ENCODE measurements around the gene RHAG.

DNA sequence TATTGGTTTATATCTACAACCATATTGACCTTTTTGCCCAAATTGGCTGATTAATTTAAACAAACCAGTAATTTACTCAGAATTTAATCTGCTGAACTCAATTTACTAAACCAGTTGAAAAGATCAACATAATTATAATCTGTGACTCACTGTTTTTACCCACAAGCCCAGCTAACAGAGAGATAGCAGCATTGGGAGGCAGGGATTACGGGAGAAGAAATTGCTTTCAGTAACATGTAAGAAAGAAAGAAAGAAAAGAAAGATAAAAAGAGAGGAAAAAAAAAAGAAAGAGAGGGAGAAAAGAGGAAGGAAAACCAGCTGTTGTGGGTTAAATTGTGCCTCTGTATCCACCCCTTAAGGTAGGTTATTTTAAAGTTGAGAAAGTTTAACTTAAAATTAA lies 13.3 kb upstream of the RHAG start:
- TF ChIP-seq, protein P1, sequence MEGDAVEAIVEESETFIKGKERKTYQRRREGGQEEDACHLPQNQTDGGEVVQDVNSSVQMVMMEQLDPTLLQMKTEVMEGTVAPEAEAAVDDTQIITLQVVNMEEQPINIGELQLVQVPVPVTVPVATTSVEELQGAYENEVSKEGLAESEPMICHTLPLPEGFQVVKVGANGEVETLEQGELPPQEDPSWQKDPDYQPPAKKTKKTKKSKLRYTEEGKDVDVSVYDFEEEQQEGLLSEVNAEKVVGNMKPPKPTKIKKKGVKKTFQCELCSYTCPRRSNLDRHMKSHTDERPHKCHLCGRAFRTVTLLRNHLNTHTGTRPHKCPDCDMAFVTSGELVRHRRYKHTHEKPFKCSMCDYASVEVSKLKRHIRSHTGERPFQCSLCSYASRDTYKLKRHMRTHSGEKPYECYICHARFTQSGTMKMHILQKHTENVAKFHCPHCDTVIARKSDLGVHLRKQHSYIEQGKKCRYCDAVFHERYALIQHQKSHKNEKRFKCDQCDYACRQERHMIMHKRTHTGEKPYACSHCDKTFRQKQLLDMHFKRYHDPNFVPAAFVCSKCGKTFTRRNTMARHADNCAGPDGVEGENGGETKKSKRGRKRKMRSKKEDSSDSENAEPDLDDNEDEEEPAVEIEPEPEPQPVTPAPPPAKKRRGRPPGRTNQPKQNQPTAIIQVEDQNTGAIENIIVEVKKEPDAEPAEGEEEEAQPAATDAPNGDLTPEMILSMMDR (conservative IDR thresholded peaks at IDR 0.05; ENCODE audit: low read depth, low read length), result no peak
- no peak for TF ChIP-seq EZH2 (IDR thresholded peaks at IDR 0.05; ENCODE audit: low read length, unreplicated experiment)

All from PC-3 (cell line).